GM21515 (cell line): ENCODE data around the gene THBD.

Experiments used
- ATAC-seq: cut with Tn5 transposase; IDR thresholded peaks from one replicate; pipeline ENCODE4 v1.9.1; 2021; ENCODE audit not compliant: unreplicated experiment

The THBD gene, protein sequence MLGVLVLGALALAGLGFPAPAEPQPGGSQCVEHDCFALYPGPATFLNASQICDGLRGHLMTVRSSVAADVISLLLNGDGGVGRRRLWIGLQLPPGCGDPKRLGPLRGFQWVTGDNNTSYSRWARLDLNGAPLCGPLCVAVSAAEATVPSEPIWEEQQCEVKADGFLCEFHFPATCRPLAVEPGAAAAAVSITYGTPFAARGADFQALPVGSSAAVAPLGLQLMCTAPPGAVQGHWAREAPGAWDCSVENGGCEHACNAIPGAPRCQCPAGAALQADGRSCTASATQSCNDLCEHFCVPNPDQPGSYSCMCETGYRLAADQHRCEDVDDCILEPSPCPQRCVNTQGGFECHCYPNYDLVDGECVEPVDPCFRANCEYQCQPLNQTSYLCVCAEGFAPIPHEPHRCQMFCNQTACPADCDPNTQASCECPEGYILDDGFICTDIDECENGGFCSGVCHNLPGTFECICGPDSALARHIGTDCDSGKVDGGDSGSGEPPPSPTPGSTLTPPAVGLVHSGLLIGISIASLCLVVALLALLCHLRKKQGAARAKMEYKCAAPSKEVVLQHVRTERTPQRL

DNA sequence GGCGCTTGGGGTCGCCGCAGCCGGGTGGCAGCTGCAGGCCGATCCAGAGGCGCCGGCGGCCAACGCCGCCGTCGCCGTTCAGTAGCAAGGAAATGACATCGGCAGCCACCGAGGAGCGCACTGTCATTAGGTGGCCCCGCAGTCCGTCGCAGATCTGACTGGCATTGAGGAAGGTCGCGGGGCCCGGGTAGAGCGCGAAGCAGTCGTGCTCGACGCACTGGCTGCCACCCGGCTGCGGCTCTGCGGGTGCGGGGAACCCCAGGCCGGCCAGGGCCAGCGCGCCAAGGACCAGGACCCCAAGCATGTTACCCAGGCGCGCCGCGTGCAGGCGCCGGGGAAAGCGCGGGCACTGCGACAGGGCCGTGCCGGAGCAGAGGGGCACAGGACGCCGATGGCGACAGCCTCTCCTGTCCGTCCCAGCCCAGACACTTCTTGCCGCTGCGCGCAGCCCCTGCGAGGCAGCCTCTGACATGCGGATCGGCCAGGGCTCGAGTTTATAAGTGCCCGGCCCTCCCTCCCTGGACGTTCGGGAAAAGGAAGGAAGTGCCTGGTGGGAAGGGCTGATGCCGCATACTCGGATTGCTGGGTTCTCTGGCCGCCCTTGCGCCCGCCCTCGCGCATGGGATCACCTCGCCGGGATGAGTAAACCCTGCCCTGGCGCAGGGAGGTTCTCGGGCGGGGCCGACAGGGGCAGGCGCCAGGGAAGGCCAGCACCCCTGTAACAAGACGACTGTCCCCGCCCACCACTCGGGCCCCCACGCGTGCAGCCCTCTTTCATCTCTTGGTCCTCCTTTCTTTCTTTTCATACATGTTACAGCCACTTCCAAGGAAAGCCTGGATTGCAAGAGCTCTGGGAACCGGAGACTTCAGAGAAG, at the start of gene THBD:
TSS of gene THBD (minus strand) at position 472 of the 875 bp plus-strand sequence. CDS start at position 304, 168 bp downstream.
- ATAC-seq = no peak

DNA sequence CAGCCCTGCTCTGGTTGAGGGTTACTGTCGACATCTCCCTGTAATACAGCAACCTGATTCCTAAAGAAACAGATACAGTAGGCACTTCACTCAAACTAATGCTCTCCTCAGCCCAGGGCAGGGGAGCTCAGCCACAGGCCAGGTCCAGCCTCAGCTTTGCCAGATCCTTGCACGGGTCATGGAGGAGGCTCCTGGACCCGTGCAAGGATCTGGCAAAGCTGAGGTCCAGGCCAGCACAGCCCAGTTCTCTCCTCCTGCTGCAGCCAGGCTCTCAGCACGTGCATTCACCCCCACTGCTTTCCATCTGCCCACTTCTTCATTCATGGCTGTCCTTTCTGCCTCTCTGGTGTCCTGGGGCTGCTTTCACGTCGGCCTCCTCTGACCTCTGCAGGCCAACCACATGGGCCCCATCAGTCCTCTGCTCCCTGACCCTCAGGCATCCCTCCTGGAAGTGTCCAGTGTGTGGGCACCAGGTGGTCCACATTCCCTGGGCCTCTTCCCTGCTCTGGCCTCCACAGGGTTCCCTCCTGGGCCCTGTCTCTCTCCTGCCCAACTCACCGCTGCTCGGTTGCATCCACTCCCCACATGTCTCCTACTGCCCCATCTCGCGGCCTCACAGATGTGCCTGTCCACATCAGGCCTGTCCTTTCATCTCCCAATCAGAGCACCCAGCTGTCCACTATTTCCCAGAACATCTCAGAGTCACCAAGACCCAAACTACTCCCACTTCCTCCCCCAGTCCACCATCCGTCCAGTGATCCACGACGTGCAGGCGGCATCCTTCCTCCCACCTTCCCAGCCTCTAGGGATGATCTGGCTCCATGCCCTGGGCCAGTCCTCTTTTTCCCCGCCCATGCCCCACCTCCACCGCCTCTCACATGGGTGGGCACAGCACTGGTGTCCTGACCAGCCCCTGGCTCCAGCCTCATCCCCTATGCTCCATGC, 48.4 kb upstream of the THBD start:
- ATAC-seq = no peak

DNA sequence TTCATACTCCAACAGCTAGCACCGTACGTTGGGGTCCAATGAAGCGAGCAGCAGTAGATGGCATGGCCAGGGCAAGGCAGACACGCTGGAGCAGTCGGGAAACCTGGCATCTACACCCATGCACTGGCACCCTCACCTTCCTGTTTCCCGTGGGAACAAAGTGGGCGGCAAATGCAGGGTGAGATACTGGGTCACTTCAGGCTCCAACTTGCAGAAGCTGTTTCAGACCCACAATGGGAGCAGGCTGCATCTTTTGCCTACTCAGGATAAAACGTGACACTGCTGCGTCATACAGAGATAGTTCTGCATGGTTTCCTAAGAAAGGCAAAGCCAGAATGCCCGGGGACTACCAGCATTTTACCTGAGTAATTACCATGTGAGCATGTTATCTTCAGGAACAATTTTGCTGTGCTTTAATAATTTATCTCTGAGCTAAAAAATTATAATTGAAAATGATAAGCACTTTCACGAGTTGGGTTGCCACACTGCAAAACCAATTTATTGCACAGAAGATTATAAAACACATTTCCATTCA, 47.6 kb upstream of the THBD start:
- no peak for ATAC-seq

DNA sequence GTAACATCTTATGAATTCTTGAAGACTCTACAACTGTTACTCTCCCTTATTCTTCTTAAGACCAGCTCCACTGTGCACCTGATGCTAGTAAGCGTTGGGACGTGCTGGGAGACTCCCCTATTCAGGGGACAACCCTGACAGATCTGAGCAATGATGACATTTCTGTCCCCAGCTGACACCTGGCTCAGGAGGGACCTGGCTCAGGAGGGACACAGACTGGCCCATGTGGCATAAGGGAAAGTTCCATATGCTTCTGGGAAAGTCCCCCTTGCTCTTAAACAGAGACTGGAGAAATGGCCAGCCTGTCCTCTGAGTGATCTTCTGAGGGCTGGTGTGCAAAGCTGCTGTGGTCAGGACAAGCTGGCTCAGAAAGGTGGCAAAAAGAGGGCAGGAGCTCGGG, 46.6 kb upstream of the THBD start:
- ATAC-seq = no peak

DNA sequence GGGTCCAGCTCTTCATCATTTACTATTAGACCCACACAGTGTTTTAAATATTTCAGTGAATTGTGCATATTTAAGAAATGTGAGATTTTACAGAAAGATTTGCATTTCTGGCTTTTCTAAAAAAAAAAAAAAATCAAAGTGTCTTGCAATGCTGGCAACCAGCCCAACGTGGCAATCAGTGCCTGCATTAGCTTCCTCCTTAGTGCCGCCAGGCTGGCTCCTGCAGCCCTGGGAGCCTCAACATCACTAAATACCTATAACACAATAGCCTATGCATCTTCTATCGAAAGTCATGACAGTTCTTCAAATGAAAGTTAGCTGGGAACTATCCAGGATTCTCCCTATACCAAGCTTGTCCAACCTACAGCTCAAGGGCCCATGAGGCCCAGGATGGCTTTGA, 46.0 kb upstream of the THBD start:
- ATAC-seq = no peak

DNA sequence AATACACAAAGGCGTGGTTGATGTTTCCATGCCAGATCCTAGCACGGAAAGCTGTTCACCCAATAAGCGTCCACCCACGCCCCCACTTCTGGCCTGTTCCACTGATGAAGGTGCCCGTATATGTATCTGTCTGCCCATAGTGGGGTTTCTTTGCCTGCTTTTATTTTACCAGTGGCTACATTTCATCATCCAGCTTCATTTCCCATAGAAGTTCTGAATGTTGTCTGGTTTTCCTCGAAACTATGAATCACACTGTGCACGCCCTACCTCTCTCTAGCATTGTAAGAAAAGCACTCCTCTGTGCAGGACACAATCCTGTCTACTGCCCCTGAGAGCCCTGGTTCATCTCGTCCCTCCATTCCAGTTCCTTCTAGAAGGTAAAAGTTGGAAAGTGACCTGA, 45.5 kb upstream of the THBD start:
- ATAC-seq = no peak

DNA sequence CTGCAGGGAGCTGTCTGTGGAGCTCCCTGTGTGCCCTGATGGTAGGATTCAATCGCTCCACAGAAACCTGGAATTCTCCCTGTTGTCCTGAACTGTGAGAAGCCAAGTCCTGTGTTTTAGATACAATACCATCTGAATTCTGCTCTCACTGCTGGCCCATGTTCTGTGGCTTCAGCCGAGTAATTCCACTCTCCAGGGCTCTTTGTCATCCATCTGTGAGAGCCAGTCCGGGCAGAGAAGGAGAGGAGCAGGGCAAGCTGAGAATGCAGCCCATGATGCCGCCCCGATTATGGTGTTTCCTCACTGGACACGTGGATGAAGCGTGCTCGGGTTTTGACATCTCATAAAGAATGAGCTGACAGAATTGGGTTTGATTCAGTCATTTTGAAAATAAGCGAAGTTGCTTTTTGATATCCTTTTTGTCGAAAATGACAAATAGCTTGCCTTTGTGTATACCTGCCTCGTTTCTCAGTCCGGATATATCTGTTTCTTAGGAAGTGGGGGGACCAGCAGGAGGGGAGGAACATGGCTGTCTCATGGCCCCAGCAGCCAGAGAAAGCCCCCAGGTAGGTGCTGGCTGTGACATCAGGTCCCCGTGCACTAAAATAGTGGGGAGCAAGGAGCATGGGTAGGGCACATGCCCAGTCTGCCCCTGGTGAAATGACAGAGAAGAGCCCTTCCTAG, 44.9 kb upstream of the THBD start:
- no peak for ATAC-seq

DNA sequence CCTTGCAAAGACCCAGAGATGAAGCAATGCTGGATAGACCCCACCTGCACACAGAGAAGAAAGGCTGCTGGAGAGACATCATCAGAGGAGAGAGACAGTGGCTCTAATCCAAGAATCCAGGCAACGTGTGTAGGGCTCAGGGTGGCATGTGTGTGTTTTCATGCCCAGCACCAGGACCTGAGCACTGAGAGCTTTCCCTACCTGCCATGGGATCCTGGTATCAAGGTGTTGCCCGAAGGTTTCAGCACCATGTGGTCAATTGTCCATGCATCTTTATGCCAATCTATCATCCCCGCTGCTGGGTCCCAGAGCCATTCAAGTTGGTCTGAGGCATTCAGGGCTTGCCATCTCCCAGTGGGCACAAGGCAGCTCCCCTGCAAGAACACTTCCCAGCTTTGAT, 44.1 kb upstream of the THBD start:
- no peak for ATAC-seq

DNA sequence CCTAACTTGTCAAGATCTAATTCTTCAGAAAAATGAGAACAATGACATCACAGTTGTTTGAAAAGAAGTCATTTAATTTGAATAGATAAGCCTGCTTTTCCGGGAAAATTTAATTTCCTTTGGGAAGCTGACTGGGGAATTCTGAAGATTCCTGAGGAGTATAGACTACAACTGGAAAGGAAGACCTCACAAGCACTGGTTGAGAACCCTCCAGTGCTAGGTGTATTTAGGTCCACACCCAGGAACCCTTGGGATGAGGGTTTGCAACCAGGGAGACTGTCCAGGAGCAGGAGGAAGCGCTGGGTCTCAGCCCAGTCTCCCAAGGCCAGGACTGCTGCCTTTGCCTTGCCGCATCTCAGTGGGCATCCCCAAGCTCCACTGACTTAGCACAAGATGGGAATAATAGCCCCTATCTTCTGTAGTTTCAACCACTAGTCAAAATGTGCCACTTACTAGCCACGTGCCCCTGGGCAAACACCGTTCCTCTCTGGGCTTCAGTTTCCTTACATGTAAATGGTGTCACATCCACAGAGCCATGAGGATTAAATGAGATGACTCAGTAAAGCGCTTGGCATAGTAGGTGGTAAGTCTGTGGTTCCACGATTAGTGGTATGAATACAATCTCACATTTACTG, 43.5 kb upstream of the THBD start:
- no peak for ATAC-seq

DNA sequence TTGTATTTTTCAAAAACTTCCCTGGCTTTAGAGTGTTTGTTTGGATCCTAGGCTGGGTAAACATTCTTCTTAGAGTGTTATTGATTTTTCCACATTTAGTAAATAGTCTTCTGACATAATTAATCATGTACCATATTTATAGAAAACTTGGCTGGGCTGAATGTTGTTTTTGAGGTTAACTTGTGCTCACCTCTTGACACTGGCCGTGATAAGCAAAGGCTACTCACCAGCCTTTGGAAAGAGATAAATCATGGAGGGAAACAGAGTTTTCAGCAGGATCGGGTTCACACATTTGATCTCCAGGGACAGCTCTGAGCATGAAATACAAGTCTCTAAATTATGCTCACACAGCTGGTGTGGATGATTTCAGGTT, 42.9 kb upstream of the THBD start:
- ATAC-seq = no peak

DNA sequence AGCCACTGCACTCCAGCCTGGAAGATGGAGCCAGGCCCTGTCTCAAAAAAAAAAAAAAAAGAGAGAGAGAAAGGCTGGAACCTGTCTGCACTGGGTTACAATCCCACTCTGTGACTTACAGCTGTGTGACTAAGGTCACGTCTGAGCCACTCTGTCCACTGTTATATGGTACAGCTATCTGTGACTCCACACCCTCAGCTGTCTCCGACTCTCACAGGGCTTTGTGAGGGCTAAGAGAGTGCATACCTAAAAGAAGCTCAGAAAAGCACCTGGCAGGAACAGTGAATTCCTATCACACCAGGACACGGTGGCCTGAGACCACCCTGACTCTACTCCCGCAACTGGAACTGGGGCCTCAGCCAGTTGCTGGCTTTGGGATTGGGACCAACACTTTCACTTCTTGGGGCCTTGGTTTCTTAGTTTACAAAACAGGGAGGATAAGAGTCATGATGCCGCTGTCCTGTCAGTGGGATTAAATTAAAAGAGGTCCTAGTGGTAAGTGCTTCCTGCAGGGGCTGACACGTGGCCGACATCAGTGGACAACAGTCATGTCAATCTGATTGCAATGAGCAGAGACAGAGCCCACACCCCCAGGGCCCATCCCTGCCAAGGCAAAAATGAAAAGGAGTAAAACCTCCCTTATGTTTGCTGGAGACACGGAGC, 42.4 kb upstream of the THBD start:
- no peak for ATAC-seq

DNA sequence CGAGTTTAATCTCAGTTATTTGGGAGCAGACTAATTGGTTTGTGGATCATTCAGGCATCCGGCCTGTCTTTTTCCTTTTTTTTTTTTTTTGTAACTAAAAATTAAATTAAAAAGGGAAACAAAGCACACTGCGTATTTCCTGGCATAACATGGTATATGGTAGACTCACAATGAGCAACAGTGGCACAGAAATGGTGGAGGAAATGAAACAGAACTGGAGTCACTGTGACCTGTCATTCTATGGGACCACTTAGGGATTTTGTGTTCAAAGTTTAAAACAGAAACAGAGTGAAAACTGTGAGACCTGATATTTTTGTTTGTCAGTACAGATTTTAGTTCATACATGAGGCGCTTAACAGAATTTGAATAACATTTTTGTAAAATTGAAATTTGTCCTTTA, 41.4 kb upstream of the THBD start:
- no peak for ATAC-seq

DNA sequence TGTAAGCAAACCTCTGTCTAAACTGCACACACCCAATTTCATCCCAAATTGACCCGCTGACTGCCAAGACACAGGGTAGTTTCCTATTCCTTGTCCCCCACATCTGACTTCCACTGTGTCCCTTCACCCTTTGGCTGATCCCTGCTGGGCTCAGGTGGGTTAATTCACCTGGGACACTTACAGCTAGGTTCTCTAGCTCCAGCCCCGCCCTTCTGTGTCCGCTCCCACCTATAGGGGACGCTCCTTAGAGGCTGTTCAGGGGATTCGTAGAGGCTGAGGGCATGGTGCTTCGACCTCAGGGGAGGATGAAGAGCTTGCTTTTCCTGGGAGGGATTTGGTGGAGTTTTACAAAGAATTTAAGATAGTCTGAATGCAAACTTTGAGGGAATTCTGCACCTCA, 40.7 kb upstream of the THBD start:
- ATAC-seq = no peak

DNA sequence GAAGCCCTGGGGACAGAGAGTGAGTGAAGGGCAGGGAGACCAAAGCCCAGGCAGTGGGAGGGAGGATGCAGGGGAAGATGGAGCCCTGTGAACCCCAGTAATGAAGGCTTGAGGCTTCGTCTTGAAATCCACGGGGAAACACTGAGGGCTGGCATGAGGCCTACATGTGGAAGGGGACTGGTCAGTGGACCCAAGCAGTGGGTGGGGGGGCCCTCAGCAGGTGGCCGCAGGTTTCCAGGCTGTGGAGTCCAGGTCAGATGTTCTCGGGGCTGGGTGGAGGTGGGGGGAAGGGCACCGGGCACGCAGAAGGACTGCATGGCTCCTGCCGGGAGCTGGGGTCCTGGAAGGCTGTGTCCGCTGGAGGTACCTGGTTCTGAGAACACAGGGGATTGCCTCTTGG, 39.4 kb upstream of the THBD start:
- no peak for ATAC-seq

DNA sequence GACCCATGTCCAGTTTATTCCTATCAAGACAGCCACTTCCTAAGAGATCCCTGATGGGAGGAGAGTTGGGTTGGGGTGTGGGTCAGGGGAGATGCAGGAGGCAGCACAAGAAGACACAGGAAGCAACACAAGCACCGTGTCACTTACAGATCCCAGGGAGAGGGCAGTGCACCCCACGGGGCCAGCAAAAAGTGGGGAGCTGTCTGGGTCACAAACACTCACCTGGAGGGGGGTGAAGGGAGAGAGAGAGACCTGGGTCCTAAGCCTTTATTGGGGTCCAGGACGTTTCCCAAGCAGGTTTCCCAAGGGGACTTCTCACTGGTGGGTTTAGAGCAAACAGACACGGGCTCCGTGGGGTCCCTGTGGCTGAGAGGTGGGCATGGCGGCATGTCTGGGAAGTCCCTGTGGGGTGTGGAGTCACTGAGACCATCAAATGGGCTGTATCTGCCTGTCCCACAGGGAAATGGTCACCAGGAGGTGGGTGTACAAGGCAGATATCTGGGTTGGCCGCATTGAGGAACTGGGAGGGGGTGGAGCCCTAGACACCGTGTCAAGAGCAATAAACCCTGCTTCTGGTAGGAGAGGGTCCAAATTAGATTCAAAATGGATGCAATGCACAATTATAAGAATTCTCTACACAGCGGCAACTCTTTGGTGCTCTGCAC, 38.2 kb upstream of the THBD start:
- no peak for ATAC-seq

DNA sequence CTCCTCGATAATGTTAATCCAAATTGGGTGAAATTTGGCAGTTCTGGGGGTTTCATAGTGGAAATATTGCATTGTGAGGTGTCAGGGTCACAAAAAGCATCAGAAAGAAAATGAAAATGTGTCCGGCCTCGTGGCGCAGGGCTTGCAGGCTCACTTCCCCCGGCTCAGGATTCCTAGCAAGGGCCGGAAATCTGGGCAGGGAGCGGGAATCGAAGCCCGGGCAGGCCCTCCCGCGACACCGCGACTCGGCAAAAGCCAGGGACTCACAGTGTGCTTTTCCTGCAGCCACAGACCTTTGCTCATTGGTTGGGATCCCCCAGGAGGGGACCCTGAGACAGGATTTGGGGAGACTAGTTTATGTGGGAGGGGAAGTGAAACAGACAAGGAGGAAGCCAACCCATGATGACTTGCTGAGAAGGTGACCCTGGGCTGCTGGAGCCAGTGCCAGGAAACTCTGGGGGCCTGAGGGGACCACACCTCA, 37.5 kb upstream of the THBD start:
- no peak for ATAC-seq

DNA sequence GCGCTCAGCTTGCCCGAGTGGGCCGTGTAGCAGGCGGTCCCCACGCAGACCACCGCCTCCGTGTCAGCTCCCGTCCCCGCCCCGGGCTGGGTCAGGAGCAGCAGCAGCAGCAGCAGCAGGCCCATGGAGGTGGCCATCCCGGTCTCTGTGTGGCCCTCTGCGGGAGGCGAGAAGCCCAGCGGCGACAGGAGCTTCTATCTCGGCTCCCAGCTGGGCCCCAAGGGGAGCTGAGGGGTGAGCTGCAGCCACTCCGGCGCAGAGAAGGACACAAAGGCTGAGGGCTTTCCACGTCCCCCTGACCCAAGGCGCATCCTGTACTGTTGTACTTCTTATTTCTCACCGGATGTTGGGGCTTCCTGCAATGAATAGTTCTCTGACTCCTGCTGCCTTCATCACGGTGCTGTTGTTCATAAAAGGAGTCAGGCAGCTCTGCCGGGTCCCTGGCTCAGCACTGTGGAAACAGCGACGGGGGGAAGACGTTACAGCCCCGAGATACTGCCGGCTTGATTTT, 36.6 kb upstream of the THBD start, which contains the start of gene CD93:
TSS of gene CD93 (minus strand) at position 269 of the 511 bp plus-strand sequence. CDS start at position 137, 132 bp downstream.
- no peak for ATAC-seq
